BJ (cell line): ENCODE results near the gene FER. TPM values are rescaled to one million over a fixed set of nuclear protein-coding genes. Genes with fewer than 3 reads are reported as not detected.

Source experiments
- CTCF ChIA-PET: fragments of 350-600 bp; formaldehyde crosslinking; extraction: SDS; loops from one replicate; lab custom pipeline; 2021; ENCODE audit warnings: antibody characterized with exemption, inconsistent platforms; lab: Yijun Ruan, JAX
- POLR2A ChIA-PET: fragments of 300-600 bp; sonication (Branson Sonifier 250); formaldehyde crosslinking; extraction: SDS; loops from one replicate; lab custom pipeline; 2021; ENCODE audit warnings: antibody characterized with exemption; lab: Charles Lee
- DNase-seq: peaks from one replicate; pipeline ENCODE4 v3.0.0-alpha.2; 2011; ENCODE audit warnings: low read depth
- H3K27me3 ChIP-seq: 2 replicates; pipeline ENCODE4 v1.6.0; 2011; ENCODE audit warnings: low read length; ENCODE audit not compliant: control insufficient read depth, insufficient read depth
- H3K36me3 ChIP-seq: 2 replicates; pipeline ENCODE4 v1.5.1; 2011; ENCODE audit warnings: low read length; ENCODE audit not compliant: control insufficient read depth, insufficient read depth
- H3K4me3 ChIP-seq: 2 replicates; pipeline ENCODE4 v1.5.1; 2011; ENCODE audit warnings: low read depth, mild to moderate bottlenecking, control low read depth, low read length
- CTCF ChIP-seq: IDR thresholded peaks from 2 replicates; pipeline ENCODE4 v1.5.1; 2011; ENCODE audit warnings: low read depth, mild to moderate bottlenecking, control low read depth, inconsistent platforms, low read length, moderate library complexity; ENCODE audit not compliant: insufficient read depth
- polyA plus RNA-seq: library from polyadenylated mRNA; depleted of rRNA; stranded (reverse); fragments of >200 nt; gene quantifications from 2 replicates; pipeline ENCODE4 v1.2.3, GENCODE V29; 2011

The FER gene
- polyA plus RNA-seq, 1 experiment = 4.0 TPM

GRCh38 chr5:108905805-108906204 lies 158.1 kb downstream of the FER start:
- H3K27me3 ChIP-seq = no peaks in the 10 kb centered on the region
- no peak for DNase-seq
- CTCF ChIA-PET = no interaction called here
- no peak for TF ChIP-seq CTCF
- H3K36me3 ChIP-seq = no peaks in the 10 kb centered on the region
- no peak overlapping the region for H3K4me3 ChIP-seq
- POLR2A ChIA-PET = no interaction called here

DNA sequence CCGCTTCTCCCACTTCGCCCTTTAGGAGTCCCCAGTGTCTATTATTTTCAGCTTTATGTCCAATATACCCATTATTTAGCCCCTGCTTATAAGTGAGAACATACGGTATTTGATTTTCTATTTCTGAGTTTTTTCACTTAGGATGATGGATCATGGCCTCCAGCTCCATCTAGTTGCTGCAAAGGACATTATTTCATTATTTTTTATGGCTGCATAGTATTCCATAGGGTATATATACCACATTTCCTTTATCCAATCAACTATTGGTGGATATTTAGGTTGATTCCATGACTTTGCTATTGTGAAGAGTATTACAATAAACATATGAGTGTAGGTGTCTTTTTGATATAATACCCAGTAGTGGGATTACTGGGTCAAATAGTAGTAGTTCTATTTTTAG lies 162.9 kb downstream of the FER start:
- no peaks in the 10 kb centered on the region for H3K36me3 ChIP-seq
- TF ChIP-seq CTCF = no peak
- POLR2A ChIA-PET = no interaction called here
- CTCF ChIA-PET = no interaction called here
- no peaks in the 10 kb centered on the region for H3K27me3 ChIP-seq
- no peak for DNase-seq
- no peak overlapping the region for H3K4me3 ChIP-seq

GRCh38 chr5:108911055-108911454 lies 163.4 kb downstream of the FER start:
- ChIA-PET CTCF (no interaction called here), POLR2A (no interaction called here)

DNA sequence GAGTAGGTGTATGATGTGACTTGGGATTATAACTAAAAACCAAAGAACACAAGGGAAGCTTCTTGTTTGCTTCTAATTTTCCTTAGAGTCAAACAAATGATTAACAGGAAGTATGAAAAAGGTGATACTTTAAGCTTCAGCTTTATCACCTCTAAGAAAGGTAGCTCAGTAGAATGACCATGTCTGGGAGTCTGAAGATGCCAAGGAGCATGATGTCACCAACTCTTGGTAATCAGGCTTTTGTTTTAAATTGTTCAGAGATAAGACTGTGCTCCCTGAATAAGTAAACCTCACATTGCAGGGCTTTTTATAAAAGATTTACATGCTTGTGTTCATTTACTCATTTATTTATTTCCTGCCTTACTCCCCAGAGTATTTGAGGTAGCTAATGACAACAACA lies 169.9 kb downstream of the FER start:
- Histone ChIP-seq H3K4me3 (no peak overlapping the region), H3K27me3 (no peaks in the 10 kb centered on the region), H3K36me3 (no peaks in the 10 kb centered on the region)
- TF ChIP-seq CTCF = no peak
- POLR2A ChIA-PET = no interaction called here
- CTCF ChIA-PET = interaction anchor here (0.5 kb wide), 1 partner anchor 564 kb away, joined by 3 read pairs; no protein-coding TSS in a partner anchor
- DNase-seq = no peak

More at GRCh38 chr5:108911055-108911454, 163.4 kb downstream of the FER start:
- Histone ChIP-seq H3K4me3 (no peak overlapping the region), H3K27me3 (no peaks in the 10 kb centered on the region), H3K36me3 (no peaks in the 10 kb centered on the region)
- DNase-seq = no peak
- no peak for TF ChIP-seq CTCF

DNA sequence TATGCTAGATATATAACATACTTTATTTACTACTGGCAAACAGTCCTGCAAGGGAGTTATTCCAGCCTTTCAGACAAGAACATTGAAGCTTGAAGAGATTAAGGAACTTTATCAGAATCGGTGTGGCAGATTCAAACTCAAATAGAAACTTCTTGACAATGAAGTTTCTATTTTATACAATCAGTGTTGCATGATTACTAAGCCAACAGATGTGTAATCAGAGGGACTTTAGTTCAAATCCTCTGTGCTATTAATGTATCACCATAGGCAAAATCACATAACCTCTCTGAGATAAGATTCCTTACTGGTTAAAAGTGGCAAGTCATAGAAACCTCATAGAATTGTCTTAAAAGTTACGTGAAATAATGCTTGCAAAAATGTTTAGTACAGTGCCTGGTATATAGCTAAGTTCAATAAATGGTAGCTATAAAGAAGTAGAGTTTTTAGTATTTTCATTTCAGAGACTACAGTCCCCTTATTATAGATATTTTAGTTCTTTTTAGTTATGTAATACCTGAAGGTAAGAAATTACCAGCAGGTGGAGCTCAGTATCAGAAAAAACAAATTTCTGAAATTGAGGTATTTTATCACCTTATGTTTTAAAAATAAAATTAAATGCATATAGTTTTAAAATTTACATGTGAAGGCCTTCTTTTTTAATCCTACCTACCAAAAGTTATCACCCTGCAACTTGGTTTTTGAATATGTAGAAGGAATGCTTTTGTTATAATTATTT lies 172.1 kb downstream of the FER start:
- Histone ChIP-seq H3K4me3 (no peak overlapping the region), H3K36me3 (no peaks in the 10 kb centered on the region), H3K27me3 (no peaks in the 10 kb centered on the region)
- no peak for DNase-seq
- no peak for TF ChIP-seq CTCF
- ChIA-PET CTCF (no interaction called here), POLR2A (interaction anchor here (0.6 kb wide), 1 partner anchor 87 kb away, joined by 5 read pairs; no protein-coding TSS in a partner anchor)
